Jurkat, Clone E6-1 (cell line): Measurements from ENCODE around the gene ST8SIA3. TPM values are rescaled to one million over a fixed set of nuclear protein-coding genes. Genes with fewer than 3 reads are reported as not detected.

Source experiments
- DNase-seq: peaks from one replicate; pipeline ENCODE4 v3.0.0-alpha.2; 2011; ENCODE audit warnings: low read depth, low spot score
- H3K4me3 ChIP-seq: 2 replicates; pipeline ENCODE4 v1.5.1; 2011; ENCODE audit warnings: mild to moderate bottlenecking, low read length, control low read depth, moderate library complexity
- polyA plus RNA-seq: library from polyadenylated mRNA; unstranded; fragments of >200 nt; gene quantifications from one replicate; pipeline ENCODE4 v1.2.1, GENCODE V29; 2012; ENCODE audit warnings: missing spikeins; ENCODE audit not compliant: insufficient read length, insufficient read depth

ST8SIA3 gene, protein sequence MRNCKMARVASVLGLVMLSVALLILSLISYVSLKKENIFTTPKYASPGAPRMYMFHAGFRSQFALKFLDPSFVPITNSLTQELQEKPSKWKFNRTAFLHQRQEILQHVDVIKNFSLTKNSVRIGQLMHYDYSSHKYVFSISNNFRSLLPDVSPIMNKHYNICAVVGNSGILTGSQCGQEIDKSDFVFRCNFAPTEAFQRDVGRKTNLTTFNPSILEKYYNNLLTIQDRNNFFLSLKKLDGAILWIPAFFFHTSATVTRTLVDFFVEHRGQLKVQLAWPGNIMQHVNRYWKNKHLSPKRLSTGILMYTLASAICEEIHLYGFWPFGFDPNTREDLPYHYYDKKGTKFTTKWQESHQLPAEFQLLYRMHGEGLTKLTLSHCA
- polyA plus RNA-seq = not detected

DNA sequence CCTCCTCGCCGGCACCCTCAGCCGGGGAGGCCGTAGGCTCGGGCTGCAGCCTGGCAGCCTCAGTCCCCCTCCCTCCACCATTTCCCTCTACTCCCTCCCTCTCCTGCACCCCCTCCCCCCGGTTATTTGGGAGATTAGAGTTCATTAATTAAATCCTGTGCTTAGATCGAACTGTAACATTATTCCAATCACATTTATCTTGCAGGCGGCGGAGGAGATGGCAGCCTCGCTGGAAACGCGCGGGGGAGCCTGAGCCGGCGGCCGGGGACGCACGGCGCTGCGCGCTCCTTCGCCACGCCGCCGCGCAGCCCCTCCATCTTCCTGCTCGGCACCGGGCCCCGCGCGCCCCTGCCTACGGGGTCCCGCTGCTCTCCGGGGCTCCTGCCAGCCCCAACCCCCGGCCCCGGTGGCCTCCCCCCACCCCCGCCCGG lies at the start of gene ST8SIA3:
TSS of gene ST8SIA3 (plus strand) at position 287 of the 431 bp plus-strand sequence. CDS start 290 bp downstream, outside the sequence.
- no peak within 1 kb of the TSS for H3K4me3 ChIP-seq

GRCh38 chr18:57311472-57311871 lies 40.9 kb upstream of the ST8SIA3 start:
- no peak for DNase-seq

More for the DNA sequence above, at the start of gene ST8SIA3:
- DNase-seq = no peak

GRCh38 chr18:57312346-57313144 lies 39.8 kb upstream of the ST8SIA3 start:
- DNase-seq = no peak
- no peak overlapping the region for H3K4me3 ChIP-seq

More at GRCh38 chr18:57311472-57311871, 40.9 kb upstream of the ST8SIA3 start:
- no peak overlapping the region for H3K4me3 ChIP-seq

- no peak for DNase-seq
- no peak overlapping the region for H3K4me3 ChIP-seq
These were observed 31.8 kb upstream of the ST8SIA3 start for GRCh38 chr18:57320603-57321002.

DNA sequence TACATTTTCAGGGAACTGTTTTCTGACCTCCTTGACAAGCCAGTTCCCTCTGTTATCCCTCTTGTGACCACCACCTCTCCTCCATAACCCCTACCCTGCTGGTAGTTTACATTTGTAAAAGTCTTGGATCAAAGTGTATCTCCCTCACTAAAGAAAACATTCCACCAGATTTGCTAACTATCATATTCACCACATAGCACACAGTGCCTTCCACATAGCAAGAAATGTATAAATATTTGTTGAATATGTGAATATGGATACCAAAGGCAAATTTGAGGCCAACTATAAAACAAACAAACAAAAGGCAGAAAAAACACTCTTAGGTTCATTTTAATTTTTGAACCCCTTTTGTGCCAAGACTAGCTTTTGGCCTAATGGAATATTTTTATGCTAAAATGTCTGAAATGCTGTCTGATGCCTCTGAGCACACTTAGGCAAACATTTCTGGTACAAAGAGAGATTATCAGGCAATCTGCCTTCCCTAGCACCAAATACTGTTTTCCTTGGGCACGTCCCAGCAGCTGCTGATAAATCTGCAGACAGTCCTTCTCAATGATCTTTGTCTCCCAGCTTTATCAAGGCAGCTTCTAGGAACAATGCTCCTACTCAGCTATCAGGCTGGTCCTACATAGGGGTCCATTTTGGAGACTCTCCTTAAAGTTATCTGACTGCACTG lies 26.7 kb upstream of the ST8SIA3 start:
- DNase-seq = no peak
- no peak overlapping the region for H3K4me3 ChIP-seq

DNA sequence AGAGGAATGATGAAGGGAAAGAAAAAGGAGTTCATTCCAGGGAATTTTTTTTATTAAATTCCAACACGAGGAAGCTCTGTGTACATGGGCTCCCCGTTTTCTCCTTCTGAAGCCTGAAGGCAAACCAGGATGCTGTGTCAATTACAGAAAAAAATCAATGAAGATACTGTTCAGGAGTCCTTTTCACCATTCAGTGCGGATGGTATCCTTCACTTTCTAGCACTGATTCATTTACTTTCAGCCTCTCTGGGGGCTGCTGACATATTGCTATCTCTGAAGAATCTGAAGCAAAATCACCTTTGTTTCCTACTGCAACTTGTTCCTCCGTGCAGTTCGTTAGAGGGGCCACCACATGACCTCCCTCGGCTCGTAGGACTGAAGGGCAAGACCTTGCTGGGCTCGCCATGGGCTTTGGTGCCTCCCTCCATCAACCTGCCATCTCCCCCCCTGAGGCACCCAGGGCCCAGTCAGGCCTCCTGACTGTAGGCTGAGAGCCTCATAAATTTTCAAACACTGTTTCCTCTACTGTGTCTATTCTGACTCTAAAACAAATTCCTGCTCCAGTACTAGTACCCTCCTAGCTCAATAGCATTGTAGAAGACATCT lies 25.5 kb upstream of the ST8SIA3 start:
- no peak for DNase-seq
- no peak overlapping the region for H3K4me3 ChIP-seq

GRCh38 chr18:57328665-57329064 lies 23.7 kb upstream of the ST8SIA3 start:
- no peak for DNase-seq
- no peak overlapping the region for H3K4me3 ChIP-seq

DNA sequence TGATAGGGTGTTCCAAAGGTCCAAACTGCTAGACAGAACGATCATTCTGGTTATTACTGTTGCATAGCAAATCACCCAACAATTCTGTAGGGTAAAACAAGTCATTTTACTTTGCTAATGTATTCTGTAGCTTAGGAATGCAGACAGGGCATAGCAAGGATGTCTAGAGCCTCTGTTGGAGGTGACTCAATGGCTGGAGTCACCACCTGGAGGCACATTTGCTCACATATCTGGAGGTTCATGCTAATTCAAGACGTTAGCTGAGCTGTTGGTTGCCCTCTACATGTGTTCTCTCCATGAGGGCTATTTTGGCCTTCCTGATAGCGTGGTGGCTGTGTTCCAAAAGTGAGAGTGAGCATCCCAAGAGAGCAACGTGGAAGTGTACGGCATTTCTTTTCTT lies 22.5 kb upstream of the ST8SIA3 start:
- no peak overlapping the region for H3K4me3 ChIP-seq
- DNase-seq = no peak

GRCh38 chr18:57331718-57332117 lies 20.6 kb upstream of the ST8SIA3 start:
- no peak for DNase-seq

GRCh38 chr18:57333940-57334339 lies 18.4 kb upstream of the ST8SIA3 start:
- H3K4me3 ChIP-seq = no peak overlapping the region

More at GRCh38 chr18:57331718-57332117, 20.6 kb upstream of the ST8SIA3 start:
- H3K4me3 ChIP-seq = no peak overlapping the region

GRCh38 chr18:57334383-57334782 lies 18.0 kb upstream of the ST8SIA3 start:
- no peak for DNase-seq
- H3K4me3 ChIP-seq = no peak overlapping the region

More at GRCh38 chr18:57333940-57334339, 18.4 kb upstream of the ST8SIA3 start:
- DNase-seq = no peak

GRCh38 chr18:57336343-57336742 lies 16.0 kb upstream of the ST8SIA3 start:
- DNase-seq = no peak
- no peak overlapping the region for H3K4me3 ChIP-seq

DNA sequence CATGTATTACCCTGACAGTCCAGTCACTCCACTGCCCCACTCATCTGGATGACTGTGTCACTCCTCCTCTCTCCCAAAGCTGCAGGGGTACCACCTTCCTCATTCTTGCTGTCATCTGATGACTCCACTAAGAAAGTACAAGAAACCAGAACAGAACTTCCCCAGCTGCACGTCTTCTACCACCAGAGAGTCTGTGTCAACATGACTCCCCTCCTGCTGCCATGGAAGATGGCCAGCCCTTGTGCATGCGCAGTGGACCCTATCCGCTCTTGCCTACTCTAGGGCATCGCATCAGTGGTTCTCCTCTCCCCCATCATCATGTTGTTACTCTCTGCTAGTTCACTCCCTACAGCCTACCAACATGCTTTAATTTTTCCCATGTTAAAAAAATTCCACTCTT lies 14.5 kb upstream of the ST8SIA3 start:
- no peak for DNase-seq
- no peak overlapping the region for H3K4me3 ChIP-seq

DNA sequence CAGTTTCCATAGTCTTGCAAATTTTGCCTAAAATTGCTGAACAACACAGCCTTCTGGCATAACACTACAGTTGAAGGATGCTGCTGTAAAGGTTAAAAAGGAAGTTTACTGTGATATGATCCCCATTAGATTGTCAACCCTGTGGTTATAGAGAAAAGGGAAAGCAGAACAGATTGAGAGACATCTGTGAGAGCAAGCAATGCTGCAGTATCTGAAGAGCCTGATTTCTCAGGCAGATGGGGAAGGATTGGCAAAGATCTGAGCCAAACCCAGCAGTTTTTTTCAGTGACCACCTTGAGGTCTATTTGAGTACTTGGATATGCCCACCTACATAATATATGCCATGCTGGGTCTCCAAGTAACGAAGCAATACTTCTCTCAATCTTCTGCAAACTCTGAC lies 8.5 kb upstream of the ST8SIA3 start:
- peak; percentile 1 for DNase-seq
- H3K4me3 ChIP-seq = no peak overlapping the region

GRCh38 chr18:57346876-57347275 lies 5.5 kb upstream of the ST8SIA3 start:
- no peak overlapping the region for H3K4me3 ChIP-seq

GRCh38 chr18:57347784-57348183 lies 4.6 kb upstream of the ST8SIA3 start:
- no peak for DNase-seq
- no peak overlapping the region for H3K4me3 ChIP-seq

More at GRCh38 chr18:57346876-57347275, 5.5 kb upstream of the ST8SIA3 start:
- no peak for DNase-seq

DNA sequence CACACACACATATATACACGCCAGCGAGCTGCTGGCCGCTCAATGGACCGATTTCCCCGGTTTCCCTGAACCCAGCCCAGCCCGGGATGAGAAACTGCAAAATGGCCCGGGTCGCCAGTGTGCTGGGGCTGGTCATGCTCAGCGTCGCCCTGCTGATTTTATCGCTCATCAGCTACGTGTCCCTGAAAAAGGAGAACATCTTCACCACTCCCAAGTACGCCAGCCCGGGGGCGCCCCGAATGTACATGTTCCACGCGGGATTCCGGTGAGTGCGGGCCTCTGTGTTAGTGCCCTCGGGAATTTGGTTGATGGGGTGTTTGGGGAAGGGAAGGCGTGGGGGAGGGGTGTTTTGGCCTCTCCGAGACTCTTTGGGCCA lies 392 bp downstream of the ST8SIA3 start:
- DNase-seq = no peak
- no peak overlapping the region for H3K4me3 ChIP-seq

DNA sequence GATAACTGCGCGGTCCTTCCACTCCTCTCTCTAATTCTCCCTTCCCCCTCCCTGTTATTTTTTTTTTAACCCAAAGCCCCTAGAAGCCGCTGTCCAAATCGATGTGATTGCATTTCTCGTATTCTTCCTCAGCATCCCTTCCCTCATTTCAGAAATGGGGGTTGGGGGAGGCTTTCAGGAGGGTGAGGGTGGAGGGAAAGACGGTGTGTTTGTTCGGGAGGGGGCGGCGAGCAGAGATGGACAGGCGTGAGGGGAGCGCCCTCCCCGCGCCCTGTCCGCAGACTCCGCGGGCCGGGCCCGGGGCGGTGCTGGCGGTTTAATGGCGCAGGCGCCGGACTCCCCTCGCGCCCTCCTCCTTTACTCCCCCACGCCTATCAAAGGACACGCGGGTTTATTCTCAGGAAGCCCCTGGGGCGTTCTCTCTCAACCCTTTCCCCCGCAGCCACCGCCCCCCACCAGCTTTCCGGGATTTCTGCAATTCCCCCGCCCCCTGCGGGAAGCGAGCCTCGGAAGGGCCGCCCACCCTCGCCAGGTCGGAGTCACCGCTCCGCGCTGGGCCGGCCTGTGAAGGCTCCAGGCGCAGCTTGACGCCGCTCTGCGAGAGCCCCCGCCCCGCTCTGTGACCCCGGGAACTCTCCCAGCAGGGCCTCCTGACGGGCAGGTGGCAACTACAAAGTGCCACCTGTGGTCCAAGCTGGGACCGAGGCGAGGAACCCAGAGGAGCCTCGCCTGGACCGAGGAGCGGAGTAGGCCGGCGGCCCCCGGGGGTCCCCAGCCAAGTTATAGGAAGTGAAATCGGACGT lies 981 bp downstream of the ST8SIA3 start:
- no peak overlapping the region for H3K4me3 ChIP-seq
- DNase-seq = no peak
